Calu3 (cell line): Measurements from ENCODE around the gene MRPS2. TPM values are rescaled to one million over a fixed set of nuclear protein-coding genes. Genes with fewer than 3 reads are reported as not detected.
A peak's percentile ranks its signal among the peaks of the same experiment; 100 is the strongest.

Experiments used
- BruUV-seq: library from RNA; stranded (reverse); fragments of 400-500 nt; replicated peaks from 2 replicates; lab custom pipeline; 2021; lab: Mats Ljungman, UMichigan
- CTCF ChIA-PET: fragments of 300-600 bp; sonication (Branson Sonifier 250); formaldehyde crosslinking; loops from one replicate; lab custom pipeline; 2022; ENCODE audit warnings: antibody characterized with exemption; lab: Charles Lee
- DNase-seq: peaks from one replicate; pipeline ENCODE4 v3.0.0; 2022
- H3K27ac Mint-ChIP-seq: one replicate; pipeline ENCODE4 v1.8.0; 2022; ENCODE audit warnings: mixed read lengths; ENCODE audit not compliant: unreplicated experiment
- H3K27me3 Mint-ChIP-seq: one replicate; pipeline ENCODE4 v1.8.0; 2022; ENCODE audit warnings: mixed read lengths; ENCODE audit not compliant: unreplicated experiment
- H3K36me3 Mint-ChIP-seq: one replicate; pipeline ENCODE4 v1.8.0; 2022; ENCODE audit warnings: mild to moderate bottlenecking, moderate library complexity, mixed read lengths; ENCODE audit not compliant: insufficient read depth, unreplicated experiment
- H3K4me1 Mint-ChIP-seq: one replicate; pipeline ENCODE4 v1.8.0; 2022; ENCODE audit warnings: mild to moderate bottlenecking, low read depth, mixed read lengths; ENCODE audit not compliant: unreplicated experiment
- H3K4me3 Mint-ChIP-seq: one replicate; pipeline ENCODE4 v1.8.0; 2022; ENCODE audit warnings: mild to moderate bottlenecking, low read depth, moderate library complexity, mixed read lengths; ENCODE audit not compliant: unreplicated experiment
- H3K9me3 Mint-ChIP-seq: one replicate; pipeline ENCODE4 v1.8.0; 2022; ENCODE audit warnings: low read depth, mixed read lengths; ENCODE audit not compliant: unreplicated experiment
- intact Hi-C: fragments of 100-400 bp; cut with micrococcal nuclease; formaldehyde crosslinking; loops from one replicate; pipeline ENCODE4 v1.10.0; 2022; ENCODE audit not compliant: unreplicated experiment
- total RNA-seq: library from RNA; stranded (reverse); gene quantifications from 2 replicates; pipeline ENCODE4 v1.2.3, GENCODE V29; 2022
- TF ChIP-seq, protein P1 (sequence below): fragments of 200-600 bp; IDR thresholded peaks from one replicate; pipeline ENCODE4 v1.8.0; 2022; ENCODE audit warnings: antibody characterized with exemption; ENCODE audit not compliant: unreplicated experiment

Gene MRPS2
- total RNA-seq, 1 experiment from 2014 or later: 31.9 TPM

DNA sequence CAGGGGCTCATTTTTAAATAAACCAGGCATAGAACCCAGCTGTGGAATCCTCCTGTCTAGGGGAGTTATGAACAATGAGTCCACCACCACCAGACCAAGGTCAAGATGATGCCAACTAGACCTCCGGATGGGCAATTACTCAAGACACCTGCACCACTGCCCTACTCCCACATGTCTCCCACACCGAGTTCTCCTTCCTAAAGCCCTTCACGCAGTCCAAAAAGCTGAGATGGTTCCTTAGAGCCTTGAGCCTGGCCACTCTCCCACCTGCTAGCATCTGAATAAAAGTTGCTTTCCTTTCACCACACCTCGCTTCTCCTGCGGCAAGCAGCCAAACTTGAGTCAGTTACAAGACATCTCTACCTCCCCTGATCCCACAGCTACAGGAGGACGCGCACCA is 36.3 kb upstream of the MRPS2 start:
- Mint-ChIP-seq H3K27ac (no peak overlapping the region), H3K9me3 (no peaks in the 10 kb centered on the region), H3K27me3 (no peaks in the 10 kb centered on the region), H3K36me3 (no peaks in the 10 kb centered on the region), H3K4me3 (no peak overlapping the region), H3K4me1 (no peaks in the 10 kb centered on the region)
- BruUV-seq: no TSS peak
- TF ChIP-seq, protein P1, sequence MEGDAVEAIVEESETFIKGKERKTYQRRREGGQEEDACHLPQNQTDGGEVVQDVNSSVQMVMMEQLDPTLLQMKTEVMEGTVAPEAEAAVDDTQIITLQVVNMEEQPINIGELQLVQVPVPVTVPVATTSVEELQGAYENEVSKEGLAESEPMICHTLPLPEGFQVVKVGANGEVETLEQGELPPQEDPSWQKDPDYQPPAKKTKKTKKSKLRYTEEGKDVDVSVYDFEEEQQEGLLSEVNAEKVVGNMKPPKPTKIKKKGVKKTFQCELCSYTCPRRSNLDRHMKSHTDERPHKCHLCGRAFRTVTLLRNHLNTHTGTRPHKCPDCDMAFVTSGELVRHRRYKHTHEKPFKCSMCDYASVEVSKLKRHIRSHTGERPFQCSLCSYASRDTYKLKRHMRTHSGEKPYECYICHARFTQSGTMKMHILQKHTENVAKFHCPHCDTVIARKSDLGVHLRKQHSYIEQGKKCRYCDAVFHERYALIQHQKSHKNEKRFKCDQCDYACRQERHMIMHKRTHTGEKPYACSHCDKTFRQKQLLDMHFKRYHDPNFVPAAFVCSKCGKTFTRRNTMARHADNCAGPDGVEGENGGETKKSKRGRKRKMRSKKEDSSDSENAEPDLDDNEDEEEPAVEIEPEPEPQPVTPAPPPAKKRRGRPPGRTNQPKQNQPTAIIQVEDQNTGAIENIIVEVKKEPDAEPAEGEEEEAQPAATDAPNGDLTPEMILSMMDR: no peak
- DNase-seq: no peak
- CTCF ChIA-PET: no interaction called here
- intact Hi-C loops: no loop called here

DNA sequence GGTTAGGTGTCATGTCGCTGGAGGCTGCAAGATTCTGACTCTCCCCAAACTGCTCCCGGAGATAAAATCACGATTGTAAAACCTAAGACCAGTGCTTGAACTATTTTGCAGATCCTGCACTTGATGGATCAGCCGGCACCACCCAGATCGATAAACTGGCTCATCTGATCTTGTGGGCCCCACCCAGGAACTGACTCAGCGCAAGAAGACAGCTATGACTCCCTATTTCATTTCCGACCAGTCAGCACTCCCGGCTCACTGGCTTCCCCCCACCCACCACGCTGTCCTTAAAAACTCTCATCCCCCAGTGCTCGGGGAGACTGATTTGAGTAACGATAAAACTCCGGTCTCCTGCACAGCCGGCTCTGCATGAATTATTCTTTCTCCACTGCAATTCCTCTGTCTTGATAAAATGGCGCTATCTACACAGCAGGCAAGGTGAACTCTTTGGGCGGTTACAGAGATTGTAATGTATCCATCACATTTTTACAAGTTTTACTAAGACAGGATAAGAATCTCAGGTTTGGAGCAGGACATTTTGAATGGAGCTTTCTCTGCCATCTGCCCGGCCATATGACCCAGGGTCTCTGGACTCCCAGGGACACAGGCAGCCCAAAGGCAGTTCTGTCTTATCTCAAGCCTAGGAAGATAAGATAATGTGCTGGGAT is 31.5 kb upstream of the MRPS2 start:
- Mint-ChIP-seq H3K27ac (peak overlapping the region; percentile 17), H3K27me3 (no peaks in the 10 kb centered on the region), H3K9me3 (no peaks in the 10 kb centered on the region), H3K36me3 (no peaks in the 10 kb centered on the region), H3K4me1 (no peaks in the 10 kb centered on the region), H3K4me3 (peak overlapping the region; percentile 50)
- no TSS peak for BruUV-seq
- intact Hi-C loops: no loop called here
- CTCF ChIA-PET: no interaction called here
- TF ChIP-seq, protein P1: no peak
- DNase-seq: peak; percentile 35

DNA sequence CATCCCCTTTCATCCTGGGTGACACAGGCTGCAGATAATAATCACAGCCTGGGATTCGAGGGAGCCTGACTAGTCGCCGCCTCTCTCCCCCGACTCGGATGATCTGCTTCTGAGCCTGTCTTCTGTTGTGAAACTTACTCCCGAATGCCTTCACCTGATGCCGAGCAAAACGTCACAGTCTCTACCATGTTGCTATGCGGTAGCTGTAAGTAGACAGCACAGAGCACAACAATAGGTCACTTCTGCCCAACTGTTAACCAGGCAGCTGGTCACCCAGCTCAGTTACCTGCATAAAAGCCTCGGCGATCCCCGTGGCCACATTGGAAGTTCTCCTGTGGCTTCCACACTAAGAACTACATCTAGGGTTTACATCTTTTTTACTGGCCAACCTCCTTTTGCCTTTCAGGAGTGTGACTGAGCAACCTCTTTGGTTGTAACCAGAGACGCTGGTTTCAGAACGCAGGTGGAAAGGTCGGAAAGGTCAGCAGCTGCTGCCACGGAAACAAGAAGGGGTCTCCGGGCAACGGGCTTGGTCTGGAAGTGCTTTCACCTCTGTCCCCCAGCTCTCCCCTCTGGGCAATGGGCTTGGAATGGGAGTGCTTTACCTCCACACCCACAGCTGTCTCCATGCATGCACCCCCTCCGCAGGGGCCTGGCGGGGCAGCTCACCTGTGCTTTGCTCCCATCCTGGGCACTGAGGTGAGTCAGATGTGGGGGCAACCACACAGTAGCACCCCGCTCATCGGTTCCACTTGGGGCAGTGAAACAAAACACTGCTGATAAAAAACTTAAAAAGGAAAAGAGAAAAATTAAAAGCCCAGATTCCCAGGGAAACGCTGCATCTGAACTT is 28.5 kb upstream of the MRPS2 start:
- no peaks in the 10 kb centered on the region for H3K4me1 Mint-ChIP-seq
- TF ChIP-seq, protein P1: no peak
- H3K27me3 Mint-ChIP-seq: no peaks in the 10 kb centered on the region
- no peaks in the 10 kb centered on the region for H3K9me3 Mint-ChIP-seq
- no TSS peak for BruUV-seq
- no peak for DNase-seq
- no peak overlapping the region for H3K27ac Mint-ChIP-seq
- no peak overlapping the region for H3K4me3 Mint-ChIP-seq
- CTCF ChIA-PET: no interaction called here
- intact Hi-C loops: no loop called here
- H3K36me3 Mint-ChIP-seq: no peaks in the 10 kb centered on the region

DNA sequence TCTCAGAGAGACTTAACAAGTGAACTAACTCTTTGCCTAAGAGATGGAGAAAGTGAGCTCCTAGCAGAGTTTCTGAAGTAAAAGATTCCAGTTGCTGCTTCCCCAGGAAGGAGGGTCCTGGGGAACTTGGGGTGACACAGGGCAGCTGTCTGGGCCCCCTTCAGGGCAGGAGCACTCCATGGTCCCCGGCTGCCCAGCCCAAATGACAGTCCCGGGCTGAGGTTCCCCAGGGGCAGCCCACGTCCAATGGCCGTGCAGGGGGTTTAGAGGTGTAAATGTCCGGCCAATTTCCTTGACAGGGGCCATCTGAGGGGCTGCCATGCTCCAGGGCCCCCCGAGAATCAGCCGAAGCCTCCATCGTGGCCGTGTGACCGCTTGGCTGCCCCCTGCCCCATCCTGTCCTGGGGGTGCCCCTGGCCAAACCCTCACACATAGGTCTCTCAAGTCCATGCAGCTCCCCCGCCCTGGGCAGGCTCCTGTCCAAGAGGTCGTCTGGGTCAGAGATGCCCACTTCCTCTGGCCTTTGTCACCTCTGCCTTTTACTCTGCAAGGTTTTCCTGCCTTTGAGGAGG is 26.4 kb upstream of the MRPS2 start:
- no TSS peak for BruUV-seq
- Mint-ChIP-seq H3K27me3 (no peaks in the 10 kb centered on the region), H3K4me3 (no peak overlapping the region), H3K9me3 (no peaks in the 10 kb centered on the region), H3K4me1 (no peaks in the 10 kb centered on the region), H3K36me3 (peaks cover 12% of the 10 kb centered on the region), H3K27ac (no peak overlapping the region)
- intact Hi-C loops: no loop called here
- CTCF ChIA-PET: no interaction called here
- no peak for DNase-seq
- TF ChIP-seq, protein P1: no peak
